Ramos (cell line): Measurements from ENCODE around the gene PDCD1.
"Not testable (repeated sequence)": the region's sequence is repeated elsewhere in the genome, so short reads cannot be mapped to it uniquely, and the experiment has no call there.

Source experiments
- in situ Hi-C: fragments of 300-500 bp; cut with MboI; formaldehyde crosslinking; loops from one replicate; pipeline ENCODE4 v1.14.3; 2022; ENCODE audit warnings: low sequenced_read_pairs; ENCODE audit not compliant: unreplicated experiment

The PDCD1 gene

DNA sequence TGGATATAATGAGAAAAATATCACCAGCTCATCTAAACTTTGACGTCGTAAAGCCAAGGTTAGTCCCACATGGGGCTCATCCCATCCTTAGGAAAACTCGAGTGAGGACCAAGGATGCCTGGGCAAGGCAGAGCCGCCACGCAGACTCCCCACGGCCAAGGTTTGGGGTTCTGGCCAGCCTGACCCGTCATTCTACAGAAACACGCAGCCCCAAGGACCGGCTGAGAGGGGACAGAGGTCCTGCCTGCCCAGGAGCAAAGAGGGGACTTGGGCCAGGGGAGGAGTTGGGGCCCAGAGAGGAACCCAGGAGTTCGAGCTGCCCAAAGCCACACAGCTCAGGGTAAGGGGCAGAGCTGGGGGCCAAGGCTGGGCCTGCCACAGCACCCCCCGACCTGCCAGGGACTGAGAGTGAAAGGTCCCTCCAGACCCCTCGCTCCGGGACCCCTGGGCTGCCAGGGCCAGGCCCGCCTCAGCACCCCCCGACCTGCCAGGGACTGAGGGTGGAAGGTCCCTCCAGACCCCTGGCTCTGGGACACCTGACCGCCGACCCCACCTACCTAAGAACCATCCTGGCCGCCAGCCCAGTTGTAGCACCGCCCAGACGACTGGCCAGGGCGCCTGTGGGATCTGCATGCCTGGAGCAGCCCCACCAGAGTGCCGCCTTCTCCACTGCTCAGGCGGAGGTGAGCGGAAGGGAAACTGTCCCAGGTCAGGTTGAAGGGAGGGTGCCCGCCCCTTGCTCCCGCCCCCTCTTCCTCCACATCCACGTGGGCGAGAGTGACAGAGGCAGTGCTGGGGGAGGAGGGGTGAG, at the start of gene PDCD1:
TSS of gene PDCD1 (minus strand) at position 689 of the 811 bp plus-strand sequence. CDS start at position 633, 56 bp downstream.
- in situ Hi-C loops: no loop called here

DNA sequence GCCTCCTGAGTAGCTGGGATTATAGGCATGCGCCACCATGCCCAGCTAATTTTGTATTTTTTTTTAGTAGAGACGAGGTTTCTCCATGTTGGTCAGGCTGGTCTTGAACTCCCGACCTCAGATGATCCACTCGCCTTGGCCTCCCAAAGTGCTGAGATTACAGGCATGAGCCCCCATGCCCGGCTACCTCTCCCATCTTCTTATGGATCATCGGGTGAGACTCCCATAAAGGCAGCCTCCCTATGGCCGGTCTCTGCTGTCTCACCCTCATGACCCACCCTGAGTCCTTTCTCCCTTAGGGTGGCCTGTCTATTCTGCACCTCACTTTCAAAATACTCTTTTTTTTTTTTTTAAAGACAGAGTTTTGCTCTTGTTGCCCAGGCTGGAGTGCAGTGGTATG, 49.1 kb upstream of the PDCD1 start:
- in situ Hi-C loops: not testable (repeated sequence)

DNA sequence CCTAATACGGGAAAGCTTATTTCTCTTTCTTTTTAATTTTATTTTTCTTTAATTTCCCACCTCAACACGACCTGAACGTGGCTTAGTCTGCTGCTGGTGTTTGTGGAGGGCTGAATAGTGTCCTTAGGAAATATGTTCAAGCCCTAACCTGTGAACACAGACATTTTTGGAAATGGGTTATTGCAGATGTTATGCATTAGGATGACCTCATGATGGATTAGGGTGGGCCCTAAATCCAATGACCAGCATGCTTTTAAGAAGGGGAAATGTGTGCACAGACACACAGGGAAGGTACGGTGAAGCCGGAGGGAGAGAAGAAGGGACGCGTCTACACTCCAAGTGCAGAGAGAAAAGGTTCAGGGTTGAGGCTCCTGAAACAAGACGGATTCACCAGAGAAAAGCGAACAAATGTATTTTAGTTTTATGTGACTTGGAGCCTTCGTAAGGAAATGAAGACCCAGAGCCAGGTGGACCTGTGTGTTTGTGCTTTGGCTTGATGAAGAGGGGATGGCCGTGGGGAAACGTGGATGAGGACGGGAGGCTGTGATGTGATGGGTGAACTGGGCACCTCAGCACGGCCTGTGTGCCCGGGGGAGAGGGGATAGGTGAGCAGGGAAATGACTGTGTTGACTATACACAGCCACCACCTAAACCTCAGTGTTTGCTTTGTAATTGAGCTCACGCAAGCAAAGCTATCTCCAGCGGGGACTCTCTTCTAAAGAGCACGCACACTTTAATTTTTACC, 48.3 kb upstream of the PDCD1 start:
- in situ Hi-C loops: no loop called here

DNA sequence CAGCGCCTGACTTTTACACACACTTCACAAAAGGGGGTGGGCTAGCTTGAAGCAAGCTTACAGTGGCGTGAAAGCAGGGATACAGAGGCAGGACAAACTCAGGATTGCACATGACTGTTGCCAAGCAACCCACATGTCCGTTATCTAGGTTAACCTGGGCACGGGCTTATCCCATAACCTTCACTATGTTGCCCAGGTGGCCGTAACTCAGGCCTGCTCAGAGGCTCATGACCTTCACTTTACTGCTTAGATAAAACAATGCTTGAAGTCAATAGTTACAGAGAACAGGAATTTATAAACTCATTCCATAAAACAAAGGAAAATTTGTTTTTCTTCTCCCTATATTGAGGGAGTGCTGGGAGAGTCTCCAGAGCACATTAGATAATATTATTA, 47.7 kb upstream of the PDCD1 start:
- in situ Hi-C loops: not testable (repeated sequence)

DNA sequence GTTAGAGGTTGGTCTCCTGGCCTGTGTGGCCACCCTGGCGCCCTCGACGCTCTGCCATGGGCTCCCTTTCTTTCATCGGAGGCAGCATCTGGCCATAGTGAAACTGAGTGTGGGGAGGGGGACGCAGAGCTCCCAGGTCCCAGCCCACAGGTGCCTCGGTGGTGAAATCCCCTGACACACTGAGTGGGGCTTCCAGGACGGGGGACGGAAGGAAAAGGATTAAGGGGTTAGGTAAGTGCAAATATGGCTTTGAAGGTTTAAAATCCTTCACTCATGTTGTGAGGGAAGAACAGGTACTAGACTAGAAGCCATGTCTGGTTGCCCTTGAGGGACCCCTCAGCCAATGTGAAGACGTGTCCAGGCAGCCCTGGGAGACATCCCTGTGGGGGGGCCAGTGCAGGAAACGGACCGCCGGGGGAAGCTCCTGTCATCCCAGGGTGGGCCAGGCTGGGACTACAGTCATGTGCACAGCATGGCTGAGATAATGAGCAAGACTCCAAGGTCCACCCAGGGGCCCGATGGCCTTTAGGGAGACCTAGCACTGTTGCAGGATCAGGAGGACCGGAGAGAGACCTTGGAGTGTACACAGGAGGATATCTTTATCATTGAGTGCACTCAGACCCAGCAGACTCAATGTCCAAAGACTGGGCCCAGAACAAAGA, 47.2 kb upstream of the PDCD1 start:
- in situ Hi-C loops: no loop called here

DNA sequence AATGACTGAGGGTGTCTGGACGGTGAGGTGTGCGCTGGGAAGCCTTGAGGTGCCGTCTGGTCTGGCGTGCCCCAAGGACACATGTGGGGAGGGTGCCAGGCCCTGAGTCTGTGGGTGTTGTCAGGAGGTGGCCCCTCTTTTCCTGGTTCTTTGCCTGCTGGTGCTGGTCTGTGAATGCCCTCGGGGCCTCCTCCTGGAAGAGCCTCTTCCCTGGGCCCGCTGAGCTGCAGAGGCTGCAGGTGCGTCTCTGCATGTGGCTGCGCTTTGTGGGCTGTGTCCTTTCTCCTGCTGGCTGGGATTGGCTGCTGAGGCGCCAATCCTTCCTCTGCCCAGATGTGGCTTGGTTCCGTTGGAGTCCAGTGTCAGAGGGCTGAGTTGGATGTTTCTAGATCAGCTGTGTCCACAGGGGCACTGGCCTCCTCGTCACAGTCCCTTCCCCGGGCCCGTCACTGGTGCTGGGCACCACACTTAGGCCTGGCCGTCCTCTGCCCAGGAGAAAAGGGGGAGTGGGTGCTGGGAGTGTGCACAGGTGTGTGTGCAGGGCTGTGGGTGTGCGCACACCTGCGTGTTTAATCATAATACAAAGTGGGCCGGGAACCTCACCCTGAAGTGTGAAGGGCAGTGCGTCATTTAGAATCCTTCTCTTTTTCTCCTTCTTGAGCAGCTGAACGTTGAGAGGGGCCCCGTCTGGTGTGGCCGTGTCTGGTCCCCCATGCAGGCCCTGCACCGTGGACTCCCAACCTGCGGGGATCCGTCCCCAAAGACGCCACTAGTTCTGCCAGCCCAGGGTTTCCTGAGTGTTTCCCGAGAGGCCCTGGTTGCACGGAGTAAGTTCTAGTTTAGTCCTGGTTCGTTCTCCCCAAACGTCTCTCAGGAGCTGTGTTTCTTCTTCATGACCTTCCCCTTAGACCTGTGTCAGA, 46.4 kb upstream of the PDCD1 start:
- in situ Hi-C loops: no loop called here

DNA sequence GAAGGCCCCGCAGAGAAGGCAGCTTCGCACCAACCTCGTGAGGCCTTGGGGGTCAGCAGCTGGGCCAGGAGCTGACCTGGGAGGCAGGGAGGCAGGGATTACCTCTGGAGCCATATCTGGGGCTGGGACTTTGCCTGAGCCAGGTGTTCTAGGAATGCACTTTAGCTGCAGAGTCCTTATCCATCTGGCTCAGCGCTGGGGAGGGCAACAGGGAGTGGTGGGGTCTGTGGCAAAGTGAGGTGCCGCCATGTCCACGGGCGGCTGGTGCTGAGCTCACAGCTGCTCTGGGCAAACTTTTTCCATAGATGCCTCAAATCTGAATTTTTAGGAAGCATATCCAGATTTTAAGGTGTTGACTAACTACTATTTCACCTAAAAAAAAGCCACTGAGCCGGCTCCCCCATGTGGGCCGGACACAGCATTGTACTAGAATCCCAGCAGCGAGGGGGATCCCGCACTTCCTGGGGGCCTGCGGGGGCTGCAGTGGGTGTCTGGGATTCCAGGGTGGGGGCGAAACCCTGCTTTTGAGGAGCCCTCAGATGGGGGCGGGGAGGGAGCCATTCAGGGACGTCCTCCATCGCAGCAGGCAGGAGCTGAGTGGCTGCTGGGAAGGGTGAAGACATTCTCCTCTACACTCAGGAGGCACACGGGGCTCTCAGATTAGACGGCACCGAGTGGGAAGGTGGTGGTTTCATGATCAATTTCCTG, 45.5 kb upstream of the PDCD1 start:
- in situ Hi-C loops: no loop called here

DNA sequence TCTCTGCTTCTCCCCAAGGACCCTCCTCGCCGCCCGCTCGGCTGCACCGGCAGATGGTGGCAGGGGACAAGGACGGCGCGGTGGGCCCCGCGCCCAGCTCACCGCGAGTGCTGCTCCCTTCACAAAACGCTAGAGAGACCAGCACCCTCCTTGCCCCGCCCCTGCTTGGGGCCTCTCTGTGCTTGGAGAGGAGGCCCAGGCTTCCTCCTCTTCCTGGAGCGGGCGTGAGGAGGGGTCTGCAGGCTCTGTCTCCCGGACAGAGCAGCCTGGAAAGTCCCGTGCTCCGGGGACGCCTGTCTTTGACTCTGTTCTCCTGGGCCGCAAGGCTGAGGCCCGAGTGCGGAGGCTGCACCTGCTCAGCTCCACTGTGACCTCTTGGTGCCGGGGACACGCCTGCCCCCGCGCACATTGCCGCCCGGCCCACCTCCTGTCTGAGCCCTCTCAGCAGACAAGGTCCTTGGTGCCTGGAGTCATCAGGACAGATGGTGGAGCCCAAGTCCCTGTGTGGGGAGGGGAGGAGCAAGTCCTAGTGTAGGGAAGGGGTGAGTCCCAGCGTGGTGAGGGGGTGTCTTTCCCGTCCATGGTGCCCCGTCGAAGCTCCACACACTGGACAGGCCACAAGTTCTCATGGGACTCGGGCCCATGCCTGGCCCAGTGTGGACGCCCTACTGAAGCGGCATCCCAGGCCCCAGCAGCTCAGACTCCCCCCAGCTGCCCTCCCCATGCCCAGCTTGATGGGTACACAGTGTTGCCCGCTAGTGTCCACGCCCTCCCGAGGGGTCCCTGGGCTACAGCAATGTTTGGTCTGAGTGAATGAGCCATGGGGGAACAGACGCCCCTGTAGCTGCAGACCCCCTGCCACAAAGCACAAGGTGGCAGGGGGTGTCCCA, 44.7 kb upstream of the PDCD1 start:
- in situ Hi-C loops: no loop called here

DNA sequence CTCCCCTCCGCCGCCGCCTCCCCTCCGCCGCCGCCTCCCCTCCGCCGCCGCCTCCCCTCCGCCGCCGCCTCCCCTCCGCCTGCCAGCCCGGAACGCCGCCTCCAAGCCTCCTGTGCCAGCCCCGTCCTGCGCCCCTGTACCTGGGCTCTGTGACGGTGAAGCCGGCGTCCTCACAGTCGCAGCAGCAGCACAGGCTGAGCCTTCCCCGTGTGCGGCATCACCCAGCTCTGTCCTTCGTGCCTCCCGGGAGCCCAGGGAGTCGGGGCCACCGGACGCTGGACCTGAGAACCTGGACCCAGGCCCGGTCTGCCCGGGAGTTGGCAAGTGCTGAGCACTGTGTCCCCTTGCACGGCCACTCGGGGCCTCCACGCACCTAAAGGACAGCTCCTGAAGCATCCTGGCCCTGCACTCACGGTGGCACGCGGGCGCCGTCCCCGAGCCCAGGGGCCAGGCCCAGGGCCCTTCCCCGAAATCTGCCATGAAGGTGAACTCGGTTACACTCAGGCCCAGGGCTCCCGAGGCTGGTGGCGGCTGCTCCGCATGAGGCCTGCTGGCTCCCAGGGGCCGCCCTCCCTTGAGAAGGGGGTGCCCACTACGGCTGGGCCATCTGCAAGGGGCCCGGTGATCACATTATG, 43.8 kb upstream of the PDCD1 start:
- in situ Hi-C loops: no loop called here

DNA sequence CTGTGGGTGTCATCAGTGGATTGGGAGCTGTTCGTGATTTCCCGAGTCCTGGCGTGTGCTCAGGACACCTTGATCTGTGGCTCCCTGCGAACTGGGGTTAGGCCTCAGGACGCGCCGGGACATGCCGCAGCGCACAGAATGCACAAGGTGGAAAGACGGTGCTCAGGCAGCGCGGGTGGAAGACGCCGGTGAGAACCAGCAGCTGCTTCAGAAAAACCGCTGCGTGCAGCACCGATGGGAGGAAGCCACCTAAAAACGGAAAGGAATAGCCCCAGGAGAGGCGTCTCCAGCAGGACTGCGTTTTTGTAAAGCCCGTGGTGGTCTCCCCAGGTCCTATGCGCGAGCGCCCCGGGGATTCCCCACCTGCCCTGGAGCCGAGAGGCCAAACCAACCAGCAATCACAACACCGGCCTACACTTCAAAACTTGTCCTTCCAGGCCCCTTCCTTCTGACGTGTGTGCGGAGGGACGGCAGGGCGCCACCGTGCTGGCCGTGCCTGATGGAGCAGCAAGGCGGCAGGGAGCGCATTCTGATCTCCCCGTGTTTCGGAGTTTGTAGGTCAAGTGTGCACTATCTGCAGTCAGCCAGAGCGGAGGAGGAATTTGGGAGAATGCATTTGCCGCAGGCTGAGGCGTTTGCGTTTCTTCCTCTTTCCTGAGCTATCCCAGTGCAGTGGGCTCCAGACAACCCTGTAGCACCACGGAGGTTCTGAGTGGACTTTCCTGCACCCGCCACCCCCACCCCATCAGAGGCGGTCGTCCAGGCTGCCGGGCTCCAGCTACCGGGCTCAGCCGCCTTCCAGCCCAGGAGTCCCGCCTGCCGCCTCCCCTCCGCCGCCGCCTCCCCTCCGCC, 43.0 kb upstream of the PDCD1 start:
- in situ Hi-C loops: no loop called here

DNA sequence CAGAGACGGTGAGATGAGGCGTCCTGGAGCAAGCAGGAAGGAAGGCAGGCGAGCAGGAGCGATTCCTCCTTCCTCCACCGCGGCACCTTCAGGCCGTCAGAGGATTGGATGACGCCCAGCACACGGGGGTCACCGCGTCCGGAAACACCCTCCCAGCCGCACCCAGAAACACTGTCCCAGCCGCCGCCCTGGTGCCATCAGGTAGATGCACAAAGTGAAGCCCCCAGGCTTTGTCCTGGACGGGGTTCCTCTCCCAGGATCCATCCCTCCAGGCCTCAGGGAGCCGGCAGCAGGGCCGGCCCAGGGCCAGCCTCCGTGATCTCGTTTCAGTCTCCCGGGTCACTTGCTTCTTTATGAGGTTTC, 42.3 kb upstream of the PDCD1 start:
- in situ Hi-C loops: no loop called here

DNA sequence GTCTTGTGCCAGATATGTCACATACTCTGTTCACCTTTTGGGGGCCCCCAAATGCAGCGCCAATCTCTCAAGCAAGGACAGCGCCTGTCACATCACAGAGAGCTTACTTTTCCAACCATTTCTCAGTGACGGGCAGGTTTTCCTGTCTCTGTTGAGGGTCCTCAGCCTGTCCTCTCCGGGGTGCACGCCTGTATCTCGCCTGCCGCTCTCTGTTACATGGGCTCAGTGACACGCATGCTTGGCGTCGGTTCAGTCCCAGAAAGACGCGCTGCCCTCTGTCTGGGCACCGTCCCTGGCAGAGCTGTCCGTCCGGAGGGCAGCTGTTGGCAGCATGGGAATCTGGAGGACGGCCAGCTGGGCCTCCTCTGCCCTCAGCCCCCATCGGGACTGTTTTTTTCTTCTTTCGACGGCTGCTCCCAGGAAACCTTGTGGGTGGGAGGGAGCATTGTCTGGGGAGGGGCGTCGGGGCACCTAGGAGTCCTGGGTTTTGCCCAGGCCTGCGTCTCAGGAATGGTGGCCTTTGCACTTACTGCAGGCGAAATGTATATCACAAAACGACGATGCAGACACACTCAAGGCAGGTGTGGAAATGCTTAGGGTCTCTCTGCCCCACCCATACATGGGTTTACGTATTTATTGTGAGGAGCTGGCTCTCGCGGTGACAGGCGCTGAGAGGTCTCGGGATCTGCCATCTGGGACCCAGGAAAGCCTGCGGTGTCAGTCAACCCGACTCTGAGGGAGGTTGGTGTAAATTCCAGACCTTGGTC, 41.7 kb upstream of the PDCD1 start:
- in situ Hi-C loops: no loop called here

DNA sequence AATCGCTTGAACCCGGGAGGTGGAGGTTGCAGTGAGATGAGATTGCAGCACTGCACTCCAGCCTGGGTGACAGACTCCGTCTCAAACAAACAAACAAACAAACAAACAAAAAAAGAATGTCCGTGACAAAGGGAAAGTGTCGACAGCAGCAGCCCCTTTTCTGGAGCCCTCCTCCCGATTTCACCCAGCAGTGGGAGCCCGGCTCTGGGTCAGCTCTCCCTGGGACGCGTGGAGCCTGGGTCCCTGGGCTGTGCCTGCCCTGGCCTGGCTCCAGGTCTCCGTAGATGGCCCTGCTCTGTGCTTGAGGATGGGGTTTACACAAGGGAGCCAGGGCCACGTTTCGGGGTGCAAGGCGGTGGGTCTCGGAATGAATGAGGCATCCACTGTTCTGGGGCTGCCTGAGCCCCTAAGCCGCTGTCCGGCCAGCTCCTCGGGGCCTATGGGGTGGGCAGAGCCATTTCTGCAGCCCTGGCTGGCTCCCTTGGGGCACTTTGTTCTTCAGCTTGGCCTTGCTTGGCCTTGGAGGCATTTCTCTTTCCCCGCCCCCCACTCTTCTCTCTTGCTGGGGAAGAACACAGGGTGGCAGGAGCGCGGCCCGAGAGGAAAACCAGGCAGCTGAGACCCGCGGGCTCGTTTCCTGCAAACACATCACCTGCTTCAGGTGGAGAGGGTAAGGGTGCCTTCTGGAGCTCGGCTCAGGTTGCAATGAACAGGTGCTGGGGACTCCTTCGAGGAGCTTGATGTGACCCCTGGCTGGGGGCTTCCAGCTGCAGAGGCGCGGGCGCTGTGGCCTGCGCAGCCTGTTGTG, 40.0 kb upstream of the PDCD1 start:
- in situ Hi-C loops: no loop called here

DNA sequence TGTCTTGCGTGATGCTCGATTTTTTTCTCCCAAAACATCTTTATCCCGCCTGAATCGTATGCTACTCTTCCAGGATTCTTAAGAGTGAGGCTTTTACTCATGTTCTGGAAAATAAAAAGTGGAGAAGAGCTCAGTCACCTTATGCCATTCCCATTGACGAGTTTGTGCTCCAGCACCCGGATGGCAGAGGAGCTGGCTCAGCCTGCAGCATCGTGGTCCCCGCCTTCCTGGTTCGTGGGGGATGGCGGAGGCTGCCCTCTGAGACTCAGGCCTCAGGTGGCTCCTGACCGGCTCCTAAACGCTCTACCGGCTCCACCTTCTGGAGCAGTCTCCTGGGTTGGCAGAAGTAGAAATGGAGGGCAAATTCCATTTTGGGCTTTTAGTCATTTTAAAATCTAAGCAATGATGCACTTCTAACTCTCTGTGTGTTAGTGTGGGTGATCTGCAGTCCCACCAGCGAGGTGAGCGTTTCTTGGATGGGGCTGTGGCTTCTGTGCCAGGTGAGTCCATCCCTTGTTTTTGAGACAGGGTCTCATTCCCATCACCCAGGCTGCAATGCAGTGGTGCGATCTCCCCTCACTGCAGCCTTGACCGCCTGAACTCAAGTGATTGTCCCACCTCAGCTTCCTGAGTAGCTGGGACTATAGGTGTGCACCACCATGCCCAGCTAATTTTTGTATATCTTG, 38.7 kb upstream of the PDCD1 start:
- in situ Hi-C loops: no loop called here

DNA sequence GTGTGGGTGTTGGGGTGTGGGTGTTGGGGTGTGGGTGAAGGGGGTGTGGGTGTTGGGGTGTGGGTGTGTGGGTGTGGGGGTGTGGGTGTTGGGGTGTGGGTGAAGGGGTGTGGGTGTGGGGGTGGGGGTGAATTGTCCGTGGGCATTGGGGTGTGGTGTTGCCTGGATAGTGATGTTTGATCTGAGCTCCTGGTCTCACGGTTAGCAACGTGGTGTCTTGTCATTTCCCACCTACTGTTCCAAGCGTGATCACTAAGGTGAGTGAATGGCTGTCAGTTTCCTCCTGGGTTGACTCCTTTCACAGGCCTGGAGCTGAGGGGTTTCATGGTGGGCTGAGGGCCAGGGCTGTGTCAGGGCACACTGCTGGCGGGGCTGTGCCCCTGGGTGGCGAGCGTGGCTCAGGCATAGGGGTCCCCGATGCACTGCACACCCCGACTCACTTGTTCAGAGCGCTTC, 38.1 kb upstream of the PDCD1 start:
- in situ Hi-C loops: no loop called here
